K562 (cell line): ENCODE data around the gene BIRC6. TPM values are rescaled to one million over a fixed set of nuclear protein-coding genes. Genes with fewer than 3 reads are reported as not detected.

Source experiments
- HMGN3 ChIP-seq: IDR thresholded peaks from 2 replicates; pipeline ENCODE4 v1.6.1; 2011; ENCODE audit warnings: borderline replicate concordance, low read depth, mild to moderate bottlenecking, mixed read lengths, low read length; ENCODE audit not compliant: insufficient read length; ENCODE audit errors: extremely low read depth
- HSF4 ChIP-seq: fragments of 250-450 bp; sonication (Bioruptor Pico); IDR thresholded peaks from 2 replicates; pipeline ENCODE4 v2.1.2; 2022; ENCODE audit warnings: mild to moderate bottlenecking, moderate library complexity, borderline replicate concordance
- NFYB ChIP-seq: IDR thresholded peaks from 2 replicates; pipeline ENCODE4 v1.6.1; 2011; ENCODE audit warnings: mild to moderate bottlenecking, moderate library complexity; ENCODE audit not compliant: insufficient read length; ENCODE audit errors: extremely low read depth
- RBM22 ChIP-seq: fragments of 200-400 bp; formaldehyde crosslinking; IDR thresholded peaks from 2 replicates; pipeline ENCODE4 v1.6.1; 2018; ENCODE audit warnings: low read length, low read depth; ENCODE audit not compliant: poor library complexity, severe bottlenecking
- REST ChIP-seq, 2 experiments: fragments of 450-650 bp; formaldehyde crosslinking in 1 of 2; IDR thresholded peaks; 2 replicates each; pipeline versions ENCODE4 v1.4.0 to v1.6.1; 2014 to 2020; ENCODE audit warnings: mild to moderate bottlenecking in 2 of 2, borderline replicate concordance in 1 of 2, low read depth in 1 of 2
- RFX5 ChIP-seq: IDR thresholded peaks from 2 replicates; pipeline ENCODE4 v1.6.1; 2011; ENCODE audit warnings: low read depth, mild to moderate bottlenecking, improper control_type of control experiment, low read length
- SPI1 ChIP-seq: IDR thresholded peaks from 2 replicates; pipeline ENCODE4 v1.6.1; 2011; ENCODE audit warnings: low read depth, low read length, control low read depth, borderline replicate concordance
- TAF9B ChIP-seq: fragments of 450-650 bp; IDR thresholded peaks from 2 replicates; pipeline ENCODE4 v1.6.1; 2018; ENCODE audit warnings: mild to moderate bottlenecking; ENCODE audit not compliant: partially characterized antibody
- YBX1 ChIP-seq: fragments of 450-650 bp; IDR thresholded peaks from 2 replicates; pipeline ENCODE4 v1.7.1; 2016; ENCODE audit warnings: mild to moderate bottlenecking
- ZBTB17 ChIP-seq: fragments of 450-650 bp; formaldehyde crosslinking; IDR thresholded peaks from 2 replicates; pipeline ENCODE4 v1.4.0; 2020; ENCODE audit warnings: mild to moderate bottlenecking
- ZBTB49 ChIP-seq: sonication (generic); formaldehyde crosslinking; IDR thresholded peaks from 2 replicates; pipeline ENCODE4 v1.8.0; 2022; ENCODE audit warnings: missing genetic modification reagents, mild to moderate bottlenecking, borderline replicate concordance
- ZFP1 ChIP-seq: fragments of 450-650 bp; formaldehyde crosslinking; IDR thresholded peaks from 2 replicates; pipeline ENCODE4 v1.4.0; 2020; ENCODE audit warnings: mild to moderate bottlenecking, mixed read lengths
- ZNF197 ChIP-seq: fragments of 200-800 bp; sonication (Bioruptor generic); IDR thresholded peaks from 2 replicates; pipeline ENCODE4 v1.6.1; 2016; ENCODE audit warnings: low read depth, missing genetic modification characterization, missing compliant biosample characterization
- ZNF41 ChIP-seq: fragments of 250-450 bp; sonication (Bioruptor Pico); conservative IDR thresholded peaks from 2 replicates; pipeline ENCODE4 v1.4.0; 2020; ENCODE audit warnings: mild to moderate bottlenecking
- ZNF79 ChIP-seq: fragments of 250-450 bp; sonication (Bioruptor Pico); IDR thresholded peaks from 2 replicates; pipeline ENCODE4 v1.4.0; 2020; ENCODE audit warnings: low read depth, mild to moderate bottlenecking, moderate library complexity
- polyA plus RNA-seq, 8 experiments: library from polyadenylated mRNA; depleted of rRNA in 4 of 8; stranded (reverse) in 5 of 8; unstranded in 3 of 8; fragments of >200 nt; fragmentation: Nextera tagmentation in 2 of 8; fragmentation: Illumina TruSeq in 1 of 8; extraction: Ambion mirVana in 2 of 8; extraction: Trizol in 1 of 8; gene quantifications; 2 replicates each; pipeline versions ENCODE4 v1.2.1 to v1.2.3, GENCODE V29; 2011 to 2014; ENCODE audit warnings: inconsistent platforms in 1 of 8, missing spikeins in 1 of 8
- total RNA-seq, 7 experiments: library from RNA; depleted of rRNA in 6 of 7; stranded (reverse); fragments of >200 nt in 6 of 7; fragmentation: Illumina TruSeq in 2 of 7; extraction: Trizol in 2 of 7; gene quantifications; 2 replicates each; pipeline versions ENCODE4 v1.2.1 to v1.2.3, GENCODE V29; 2011 to 2021; ENCODE audit warnings: low replicate concordance in 1 of 7

BIRC6 gene
- total and polyA plus RNA-seq, 9 of the 15 experiments (the other 6 are each of a cell fraction or from before 2014, with no cell fraction given), result 18.8 to 110 (median 49.8) TPM

- TF ChIP-seq REST (IDR thresholded peaks at IDR 0.05; ENCODE audit: borderline replicate concordance) (no peak), REST (CRISPR knock-in tag; IDR thresholded peaks at IDR 0.05; ENCODE audit: low read depth) (no peak), ZNF79 (CRISPR knock-in tag) (no peak), HMGN3 (no peak), YBX1 (no peak), TAF9B (peak; percentile 33), ZNF197 (CRISPR knock-in tag) (no peak), ZBTB49 (no peak), RBM22 (no peak), ZFP1 (CRISPR knock-in tag) (no peak), SPI1 (0 out of 2 replicates have a peak, but pooled peaks have one; percentile 18), NFYB (no peak), ZBTB17 (CRISPR knock-in tag) (no peak), HSF4 (CRISPR knock-in tag) (no peak), ZNF41 (CRISPR knock-in tag) (no peak), RFX5 (no peak)
These were observed 271.2 kb downstream of the BIRC6 start, which contains the start of gene TTC27 (continued) for GRCh38 chr2:32627814-32628579.
